CD14-positive monocyte (primary cell): ENCODE measurements around the gene MACROH2A2. TPM values are rescaled to one million over a fixed set of nuclear protein-coding genes. Genes with fewer than 3 reads are reported as not detected.

Source experiments
- DNase-seq, 3 donors: peaks; one replicate each; pipeline ENCODE4 v3.0.0-alpha.2; 2011 to 2022
- H2AFZ ChIP-seq: 2 replicates; pipeline ENCODE4 v1.6.0; 2012; ENCODE audit warnings: mild to moderate bottlenecking, low read depth, low read length, inconsistent platforms; ENCODE audit not compliant: insufficient read depth, poor library complexity, severe bottlenecking
- H3K27ac ChIP-seq, 2 donors: 1 replicate in 1 of 2; 2 replicates in 1 of 2; pipeline ENCODE4 v1.5.1; 2012 to 2013; ENCODE audit warnings: low read length in 2 of 2, control low read depth in 1 of 2, inconsistent platforms in 1 of 2, low read depth in 1 of 2, mild to moderate bottlenecking in 1 of 2
- H3K27me3 ChIP-seq, 2 donors: one replicate each; pipeline versions ENCODE4 v1.6.0 to v1.6.1; 2011 to 2013; ENCODE audit warnings: low read length in 2 of 2; ENCODE audit not compliant: control insufficient read depth in 2 of 2, insufficient read depth in 2 of 2
- H3K36me3 ChIP-seq, 2 donors: replicated peaks in 1 of 2; 1 replicate in 1 of 2; 2 replicates in 1 of 2; pipeline versions ENCODE4 v1.5.1 to v1.6.1; 2012 to 2013; ENCODE audit warnings: low read length in 2 of 2, control low read depth in 1 of 2, inconsistent platforms in 1 of 2, mild to moderate bottlenecking in 1 of 2; ENCODE audit not compliant: insufficient read depth in 2 of 2, control insufficient read depth in 1 of 2
- H3K4me1 ChIP-seq, 2 donors: 1 replicate in 1 of 2; 2 replicates in 1 of 2; pipeline versions ENCODE4 v1.5.1 to v1.6.1; 2012 to 2013; ENCODE audit warnings: low read length in 2 of 2, control low read depth in 1 of 2, inconsistent platforms in 1 of 2, mild to moderate bottlenecking in 1 of 2, moderate library complexity in 1 of 2; ENCODE audit not compliant: insufficient read depth in 2 of 2, control insufficient read depth in 1 of 2
- H3K4me2 ChIP-seq: replicated peaks from 2 replicates; pipeline ENCODE3; 2012; ENCODE audit warnings: low read length, moderate library complexity, mild to moderate bottlenecking; ENCODE audit not compliant: poor library complexity, severe bottlenecking; ENCODE audit errors: extremely low read depth
- H3K4me3 ChIP-seq, 3 experiments: fragments of 200-600 bp in 1 of 3; sonication (generic) in 1 of 3; replicated peaks in 1 of 3; 1 replicate in 2 of 3; 2 replicates in 1 of 3; pipeline ENCODE4 v1.5.1; 2011 to 2013; ENCODE audit warnings: low read length in 3 of 3, mild to moderate bottlenecking in 3 of 3, control low read depth in 2 of 3, low read depth in 2 of 3, inconsistent platforms in 1 of 3, moderate library complexity in 1 of 3
- H3K79me2 ChIP-seq: 2 replicates; pipeline ENCODE4 v1.6.0; 2012; ENCODE audit warnings: mild to moderate bottlenecking, control low read depth, inconsistent platforms, low read length, moderate library complexity; ENCODE audit not compliant: insufficient read depth
- H3K9ac ChIP-seq: 2 replicates; pipeline ENCODE4 v1.6.0; 2017; ENCODE audit warnings: low read length, mild to moderate bottlenecking; ENCODE audit not compliant: insufficient read depth, poor library complexity, severe bottlenecking
- H3K9me3 ChIP-seq, 2 donors: replicated peaks in 1 of 2; 1 replicate in 1 of 2; 2 replicates in 1 of 2; pipeline versions ENCODE4 v1.5.1 to v1.6.1; 2012 to 2013; ENCODE audit warnings: low read length in 2 of 2, control low read depth in 1 of 2; ENCODE audit not compliant: control insufficient read depth in 1 of 2, insufficient read depth in 1 of 2
- H4K20me1 ChIP-seq: 2 replicates; pipeline ENCODE4 v1.6.0; 2012; ENCODE audit warnings: mild to moderate bottlenecking, low read length, control low read depth, moderate library complexity; ENCODE audit not compliant: insufficient read depth
- H3K27ac Mint-ChIP-seq, 7 donors: one replicate each; pipeline ENCODE4 v1.8.0; 2020; ENCODE audit warnings: mild to moderate bottlenecking in 7 of 7, mixed read lengths in 7 of 7, moderate library complexity in 6 of 7, inconsistent platforms in 2 of 7
- H3K27me3 Mint-ChIP-seq, 3 donors: one replicate each; pipeline ENCODE4 v1.8.0; 2021 to 2022; ENCODE audit warnings: low read depth in 3 of 3, mild to moderate bottlenecking in 3 of 3, mixed read lengths in 3 of 3, moderate library complexity in 3 of 3, inconsistent platforms in 1 of 3
- H3K36me3 Mint-ChIP-seq, 2 donors: one replicate each; pipeline ENCODE4 v1.8.0; 2020; ENCODE audit warnings: mixed read lengths in 2 of 2, inconsistent platforms in 1 of 2, mild to moderate bottlenecking in 1 of 2
- H3K4me1 Mint-ChIP-seq: one replicate; pipeline ENCODE4 v1.8.0; 2020; ENCODE audit warnings: mild to moderate bottlenecking, mixed read lengths
- H3K4me3 Mint-ChIP-seq, 2 donors: one replicate each; pipeline ENCODE4 v1.8.0; 2020; ENCODE audit warnings: mild to moderate bottlenecking in 2 of 2, mixed read lengths in 2 of 2, moderate library complexity in 1 of 2
- H3K9me3 Mint-ChIP-seq, 7 donors: one replicate each; pipeline ENCODE4 v1.8.0; 2020 to 2022; ENCODE audit warnings: mixed read lengths in 7 of 7, mild to moderate bottlenecking in 6 of 7, moderate library complexity in 6 of 7, inconsistent platforms in 2 of 7
- whole genome bisulfite sequencing: methylation state at CpG from one replicate; pipeline ENCODE4 v1.1.5; 2013; ENCODE audit warnings: missing lambda C conversion rate; ENCODE audit not compliant: insufficient coverage; 5-methylcytosine and 5-hydroxymethylcytosine counted together
- intact Hi-C, 2 donors: fragments of 100-400 bp; cut with micrococcal nuclease; formaldehyde crosslinking; loops; one replicate each; pipeline versions ENCODE4 v1.15.0 to v1.15.1; 2023
- polyA plus RNA-seq, 3 donors: library from polyadenylated mRNA; depleted of rRNA in 1 of 3; unstranded in 2 of 3; stranded (reverse) in 1 of 3; fragments of 300-500 nt in 2 of 3; fragments of >200 nt in 1 of 3; fragmentation: Illumina TruSeq in 2 of 3; gene quantifications; 1 replicate in 2 of 3; 2 replicates in 1 of 3; pipeline ENCODE4 v1.2.3, GENCODE V29; 2012 to 2021
- TF ChIP-seq, protein P1 (sequence below): fragments of 200-600 bp; IDR thresholded peaks from one replicate; pipeline ENCODE4 v1.8.0; 2022; ENCODE audit warnings: antibody characterized with exemption, mild to moderate bottlenecking

MACROH2A2 gene
- polyA plus RNA-seq, 3 donors = 1.0 to 1.9 (median 1.7) TPM

DNA sequence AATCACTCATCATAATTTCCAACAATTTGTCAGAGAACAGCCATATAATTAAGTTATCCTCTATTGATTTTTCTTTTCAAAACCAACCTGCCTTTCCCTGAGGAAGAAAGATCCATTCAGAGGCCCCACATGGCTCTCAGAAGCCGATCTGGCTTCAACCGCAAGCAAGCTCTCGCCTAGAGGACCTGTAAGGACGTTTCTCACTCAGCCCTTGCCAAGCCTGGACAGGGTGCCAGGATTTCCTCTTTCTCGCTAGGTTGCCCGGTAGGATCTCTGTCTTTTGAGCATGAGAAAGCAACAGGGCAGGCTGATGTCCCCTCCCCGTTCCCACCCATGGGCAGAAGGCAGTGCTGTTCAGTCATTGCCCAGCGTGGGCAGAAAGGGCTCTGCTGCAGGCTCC, 67.0 kb downstream of the MACROH2A2 start:
- H3K4me2 ChIP-seq = no peak overlapping the region
- no peak overlapping the region for H3K4me3 ChIP-seq
- H3K4me3 Mint-ChIP-seq = no peak overlapping the region
- intact Hi-C loops = no loop called here
- peaks cover 0 to 3% of the 10 kb centered on the region in 2 donors for H3K4me1 ChIP-seq
- no peaks in the 10 kb centered on the region for H3K79me2 ChIP-seq
- H3K27me3 Mint-ChIP-seq = peaks cover 0 to 8% (median 3%) of the 10 kb centered on the region in 3 donors
- H3K27ac Mint-ChIP-seq = peak overlapping the region in 1 of 7 donors; percentile 46
- 67% methylated on average over 8 of the region's 8 CpGs for WGBS
- peaks cover 0 to 3% (median 0%) of the 10 kb centered on the region in 7 donors for H3K9me3 Mint-ChIP-seq
- no peak overlapping the region for H2AFZ ChIP-seq
- H4K20me1 ChIP-seq = no peaks in the 10 kb centered on the region
- no peaks in the 10 kb centered on the region for H3K27me3 ChIP-seq
- H3K27ac ChIP-seq = no peak overlapping the region
- TF ChIP-seq, protein P1, sequence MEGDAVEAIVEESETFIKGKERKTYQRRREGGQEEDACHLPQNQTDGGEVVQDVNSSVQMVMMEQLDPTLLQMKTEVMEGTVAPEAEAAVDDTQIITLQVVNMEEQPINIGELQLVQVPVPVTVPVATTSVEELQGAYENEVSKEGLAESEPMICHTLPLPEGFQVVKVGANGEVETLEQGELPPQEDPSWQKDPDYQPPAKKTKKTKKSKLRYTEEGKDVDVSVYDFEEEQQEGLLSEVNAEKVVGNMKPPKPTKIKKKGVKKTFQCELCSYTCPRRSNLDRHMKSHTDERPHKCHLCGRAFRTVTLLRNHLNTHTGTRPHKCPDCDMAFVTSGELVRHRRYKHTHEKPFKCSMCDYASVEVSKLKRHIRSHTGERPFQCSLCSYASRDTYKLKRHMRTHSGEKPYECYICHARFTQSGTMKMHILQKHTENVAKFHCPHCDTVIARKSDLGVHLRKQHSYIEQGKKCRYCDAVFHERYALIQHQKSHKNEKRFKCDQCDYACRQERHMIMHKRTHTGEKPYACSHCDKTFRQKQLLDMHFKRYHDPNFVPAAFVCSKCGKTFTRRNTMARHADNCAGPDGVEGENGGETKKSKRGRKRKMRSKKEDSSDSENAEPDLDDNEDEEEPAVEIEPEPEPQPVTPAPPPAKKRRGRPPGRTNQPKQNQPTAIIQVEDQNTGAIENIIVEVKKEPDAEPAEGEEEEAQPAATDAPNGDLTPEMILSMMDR = no peak
- no peak for DNase-seq
- peaks cover 3 to 11% of the 10 kb centered on the region in 2 donors for H3K36me3 Mint-ChIP-seq
- H3K4me1 Mint-ChIP-seq = peaks cover 9% of the 10 kb centered on the region
- no peaks in the 10 kb centered on the region for H3K36me3 ChIP-seq
- peaks cover 0 to under 1% of the 10 kb centered on the region in 2 donors for H3K9me3 ChIP-seq
- H3K9ac ChIP-seq = no peak overlapping the region

DNA sequence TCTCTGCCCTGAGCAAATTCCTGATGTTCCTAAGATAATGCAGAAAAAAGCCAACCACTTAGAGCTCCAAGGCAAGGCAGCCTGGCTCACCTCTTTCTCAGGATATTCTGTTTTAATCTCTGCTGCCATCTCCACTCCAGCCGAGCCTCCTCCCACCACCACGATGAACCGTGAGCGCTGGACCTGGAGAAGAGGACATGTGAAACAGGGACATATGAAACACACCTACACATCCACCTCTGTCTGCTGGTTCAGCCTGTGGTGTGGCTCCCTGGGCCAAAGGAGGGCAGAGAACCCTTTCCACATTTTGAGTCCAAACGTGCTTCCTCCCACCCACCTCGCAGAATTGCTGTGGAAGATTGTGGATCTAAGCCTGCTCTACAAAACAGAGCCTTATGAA, 67.8 kb downstream of the MACROH2A2 start:
- H3K4me3 Mint-ChIP-seq = no peak overlapping the region
- no peaks in the 10 kb centered on the region for H4K20me1 ChIP-seq
- peaks cover 0 to 5% of the 10 kb centered on the region in 2 donors for H3K9me3 ChIP-seq
- peaks cover 0 to 8% (median 3%) of the 10 kb centered on the region in 3 donors for H3K27me3 Mint-ChIP-seq
- peaks cover 10% of the 10 kb centered on the region for H3K4me1 Mint-ChIP-seq
- TF ChIP-seq, protein P1 = no peak
- no peak overlapping the region for H3K4me2 ChIP-seq
- peaks cover 2 to 9% (median 5%) of the 10 kb centered on the region in 7 donors for H3K9me3 Mint-ChIP-seq
- no peak overlapping the region for H3K4me3 ChIP-seq
- H3K79me2 ChIP-seq = no peaks in the 10 kb centered on the region
- DNase-seq = no peak
- H2AFZ ChIP-seq = no peak overlapping the region
- no peak overlapping the region for H3K27ac ChIP-seq
- peak overlapping the region in 1 of 7 donors; percentile 31 for H3K27ac Mint-ChIP-seq
- H3K4me1 ChIP-seq = peaks cover 0 to 3% of the 10 kb centered on the region in 2 donors
- H3K9ac ChIP-seq = no peak overlapping the region
- intact Hi-C loops = no loop called here
- no peaks in the 10 kb centered on the region for H3K36me3 ChIP-seq
- no peaks in the 10 kb centered on the region for H3K27me3 ChIP-seq
- H3K36me3 Mint-ChIP-seq = peaks cover 0 to 9% of the 10 kb centered on the region in 2 donors
- no CpG with 5 or more reads among the region's 6 CpGs for WGBS
